Bronchial epithelial cell (primary cell): ENCODE results near the gene COL4A1. TPM values are rescaled to one million over a fixed set of nuclear protein-coding genes. Genes with fewer than 3 reads are reported as not detected.
A peak's percentile ranks its signal among the peaks of the same experiment; 100 is the strongest.

ENCODE experiments used
- DNase-seq: peaks from one replicate; pipeline ENCODE4 v3.0.0-alpha.2; 2010; ENCODE audit warnings: low read depth
- FAIRE-seq: peaks from 2 replicates; lab custom pipeline; 2011; peaks lifted over from hg19 to GRCh38; lab: Jason Lieb, UNC
- H3K27me3 ChIP-seq: 2 replicates; pipeline ENCODE4 v1.5.1; 2011; ENCODE audit warnings: low read length; ENCODE audit not compliant: control insufficient read depth, insufficient read depth
- H3K36me3 ChIP-seq: 2 replicates; pipeline ENCODE4 v1.5.1; 2011; ENCODE audit warnings: low read length; ENCODE audit not compliant: control insufficient read depth, insufficient read depth
- H3K4me3 ChIP-seq: 2 replicates; pipeline ENCODE4 v1.5.1; 2011; ENCODE audit warnings: mild to moderate bottlenecking, low read depth, low read length, control low read depth
- total RNA-seq: library from RNA; depleted of rRNA; stranded (reverse); fragments of >200 nt; gene quantifications from 2 replicates; pipeline ENCODE4 v1.2.1, GENCODE V29; 2014
- TF ChIP-seq, protein P1 (sequence below): IDR thresholded peaks from 2 replicates; pipeline ENCODE4 v1.5.1; 2011; ENCODE audit warnings: mild to moderate bottlenecking, moderate library complexity, low read length, control low read depth, inconsistent platforms; ENCODE audit not compliant: insufficient read depth, severe bottlenecking

The COL4A1 gene
- total RNA-seq, 1 donor from 2014 or later = 7.4 TPM

DNA sequence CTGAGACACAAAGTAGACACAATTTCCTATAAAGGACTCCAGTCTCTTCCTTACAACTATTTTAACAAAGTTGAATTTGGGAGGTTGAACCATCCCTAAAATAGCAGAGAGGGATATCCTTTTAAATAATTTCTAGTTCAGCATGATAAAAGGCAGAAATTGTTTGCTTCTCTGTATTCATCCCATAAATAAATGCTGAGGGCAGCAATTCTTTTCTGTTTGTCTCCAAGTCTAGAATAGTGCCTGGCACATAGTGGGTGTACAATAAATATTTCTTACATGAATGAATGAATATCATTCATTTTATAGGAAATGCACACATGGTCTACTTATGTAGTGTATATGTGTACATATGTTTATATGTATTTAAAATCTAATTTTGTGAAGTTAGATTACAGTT is 12.3 kb downstream of the COL4A1 start:
- TF ChIP-seq, protein P1, sequence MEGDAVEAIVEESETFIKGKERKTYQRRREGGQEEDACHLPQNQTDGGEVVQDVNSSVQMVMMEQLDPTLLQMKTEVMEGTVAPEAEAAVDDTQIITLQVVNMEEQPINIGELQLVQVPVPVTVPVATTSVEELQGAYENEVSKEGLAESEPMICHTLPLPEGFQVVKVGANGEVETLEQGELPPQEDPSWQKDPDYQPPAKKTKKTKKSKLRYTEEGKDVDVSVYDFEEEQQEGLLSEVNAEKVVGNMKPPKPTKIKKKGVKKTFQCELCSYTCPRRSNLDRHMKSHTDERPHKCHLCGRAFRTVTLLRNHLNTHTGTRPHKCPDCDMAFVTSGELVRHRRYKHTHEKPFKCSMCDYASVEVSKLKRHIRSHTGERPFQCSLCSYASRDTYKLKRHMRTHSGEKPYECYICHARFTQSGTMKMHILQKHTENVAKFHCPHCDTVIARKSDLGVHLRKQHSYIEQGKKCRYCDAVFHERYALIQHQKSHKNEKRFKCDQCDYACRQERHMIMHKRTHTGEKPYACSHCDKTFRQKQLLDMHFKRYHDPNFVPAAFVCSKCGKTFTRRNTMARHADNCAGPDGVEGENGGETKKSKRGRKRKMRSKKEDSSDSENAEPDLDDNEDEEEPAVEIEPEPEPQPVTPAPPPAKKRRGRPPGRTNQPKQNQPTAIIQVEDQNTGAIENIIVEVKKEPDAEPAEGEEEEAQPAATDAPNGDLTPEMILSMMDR = no peak
- FAIRE-seq (no peak), DNase-seq (no peak)
- Histone ChIP-seq H3K27me3 (no peaks in the 10 kb centered on the region), H3K36me3 (no peaks in the 10 kb centered on the region), H3K4me3 (no peak overlapping the region)

GRCh38 chr13:110294146-110294545 is 12.8 kb downstream of the COL4A1 start:
- Histone ChIP-seq H3K27me3 (no peaks in the 10 kb centered on the region), H3K4me3 (no peak overlapping the region), H3K36me3 (no peaks in the 10 kb centered on the region)
- FAIRE-seq (no peak), DNase-seq (no peak)
- TF ChIP-seq, protein P1 = no peak

DNA sequence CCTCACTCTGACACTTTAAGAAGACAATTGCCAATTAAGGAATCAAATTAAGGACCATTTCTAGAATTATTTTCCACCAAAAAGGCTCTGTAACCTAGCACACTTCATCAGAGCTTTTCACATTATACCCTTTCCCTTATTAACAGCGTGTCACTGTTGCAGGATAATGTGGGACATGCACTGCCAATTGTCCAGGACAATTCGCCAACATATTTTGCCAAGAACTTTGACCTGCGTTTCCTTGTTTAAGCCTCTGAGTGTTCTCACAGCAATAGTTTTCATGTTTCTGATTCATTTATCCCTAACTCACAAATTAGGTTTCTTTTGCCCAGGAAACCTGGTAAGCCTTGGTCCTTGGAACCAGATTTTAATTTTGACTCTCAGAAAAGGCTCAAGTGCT is 13.3 kb downstream of the COL4A1 start:
- TF ChIP-seq, protein P1 = no peak
- DNase-seq (no peak), FAIRE-seq (no peak)
- Histone ChIP-seq H3K27me3 (no peaks in the 10 kb centered on the region), H3K4me3 (no peak overlapping the region), H3K36me3 (no peaks in the 10 kb centered on the region)

GRCh38 chr13:110293037-110293436 is 13.9 kb downstream of the COL4A1 start:
- TF ChIP-seq, protein P1 = no peak
- DNase-seq = no peak
- no peak for FAIRE-seq
- Histone ChIP-seq H3K27me3 (no peaks in the 10 kb centered on the region), H3K4me3 (no peak overlapping the region), H3K36me3 (no peaks in the 10 kb centered on the region)

- H3K27me3 ChIP-seq = no peaks in the 10 kb centered on the region
- no peak for DNase-seq
- H3K4me3 ChIP-seq = no peak overlapping the region
- TF ChIP-seq, protein P1 = no peak
- FAIRE-seq = peak; percentile 13
- no peaks in the 10 kb centered on the region for H3K36me3 ChIP-seq
Observed at GRCh38 chr13:110291286-110291685, 15.7 kb downstream of the COL4A1 start.

DNA sequence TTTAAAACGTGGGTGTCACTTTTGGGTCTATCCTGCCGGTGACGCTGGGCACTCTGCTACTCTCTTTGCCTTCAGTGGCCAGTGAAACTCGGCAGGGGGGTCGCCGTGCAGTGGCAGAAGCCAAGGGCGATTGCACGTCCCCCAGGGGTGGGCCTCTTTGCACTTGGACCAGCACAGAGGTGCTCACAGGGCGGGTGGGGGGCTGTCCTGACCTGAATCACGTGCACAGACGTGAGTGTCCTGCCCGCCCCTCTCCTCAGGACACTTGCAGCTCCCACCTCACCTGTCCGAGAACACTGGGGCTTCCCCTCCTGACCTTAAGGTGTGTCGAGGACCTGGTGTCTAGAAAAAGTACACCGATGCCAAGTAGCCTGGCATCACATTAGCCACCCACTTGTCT is 16.1 kb downstream of the COL4A1 start:
- FAIRE-seq (peak; percentile 62), DNase-seq (no peak)
- H3K4me3 ChIP-seq = no peak overlapping the region
- no peaks in the 10 kb centered on the region for H3K27me3 ChIP-seq
- no peaks in the 10 kb centered on the region for H3K36me3 ChIP-seq
- TF ChIP-seq, protein P1 = no peak
